ENCODE data around the gene CPLX3.
"Not testable (repeated sequence)": the region's sequence is repeated elsewhere in the genome, so short reads cannot be mapped to it uniquely, and the experiment has no call there.

Gene CPLX3, protein sequence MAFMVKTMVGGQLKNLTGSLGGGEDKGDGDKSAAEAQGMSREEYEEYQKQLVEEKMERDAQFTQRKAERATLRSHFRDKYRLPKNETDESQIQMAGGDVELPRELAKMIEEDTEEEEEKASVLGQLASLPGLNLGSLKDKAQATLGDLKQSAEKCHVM

DNA sequence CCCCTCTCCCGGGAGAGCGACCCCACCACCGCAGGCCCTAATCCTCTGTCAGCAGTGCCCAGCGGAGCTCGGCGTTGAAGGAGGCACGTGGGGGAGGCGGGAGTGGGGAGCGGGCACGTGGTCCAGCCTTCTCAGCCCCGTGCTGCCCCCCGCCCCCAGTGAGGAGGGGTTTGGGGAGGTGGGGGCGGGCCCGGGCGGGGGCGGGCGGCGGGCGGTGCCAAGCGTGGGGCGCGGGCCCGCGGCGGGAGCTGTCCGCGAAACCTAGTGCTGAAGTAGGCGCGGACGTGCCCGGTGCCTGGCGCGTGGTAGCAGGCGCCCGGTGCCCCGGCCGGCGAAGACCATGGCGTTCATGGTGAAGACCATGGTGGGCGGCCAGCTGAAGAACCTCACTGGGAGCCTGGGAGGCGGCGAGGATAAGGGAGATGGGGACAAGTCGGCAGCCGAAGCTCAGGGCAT, at the start of gene CPLX3:
Gene CPLX3, plus strand, starts transcription at position 264 of the 456 bp plus-strand sequence. Its CDS starts 77 bp downstream, at position 341.
- peak; percentile 40 for DNase-seq

- no peak for DNase-seq
Measured at GRCh38 chr15:74776821-74777768, 49.3 kb upstream of the CPLX3 start.

GRCh38 chr15:74777769-74778598, 48.4 kb upstream of the CPLX3 start:
- no peak for DNase-seq

DNA sequence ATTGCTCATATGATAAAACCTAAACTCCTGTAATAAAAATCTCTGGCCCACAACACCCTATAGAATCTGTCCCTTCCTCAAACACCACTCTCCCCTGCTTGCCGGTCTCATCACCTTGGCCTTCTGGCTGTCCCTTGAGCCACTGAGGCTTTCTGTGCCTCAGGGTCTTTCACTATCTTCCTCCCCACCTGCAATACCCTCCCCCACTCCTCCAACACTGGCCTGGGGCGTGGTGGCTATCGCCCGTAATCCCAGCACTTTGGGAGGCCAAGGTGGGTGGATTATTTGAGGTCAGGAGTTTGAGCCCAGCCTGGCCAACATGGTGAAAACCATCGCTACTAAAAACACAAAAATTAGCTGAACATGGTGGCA, 47.8 kb upstream of the CPLX3 start:
- DNase-seq = no peak

DNA sequence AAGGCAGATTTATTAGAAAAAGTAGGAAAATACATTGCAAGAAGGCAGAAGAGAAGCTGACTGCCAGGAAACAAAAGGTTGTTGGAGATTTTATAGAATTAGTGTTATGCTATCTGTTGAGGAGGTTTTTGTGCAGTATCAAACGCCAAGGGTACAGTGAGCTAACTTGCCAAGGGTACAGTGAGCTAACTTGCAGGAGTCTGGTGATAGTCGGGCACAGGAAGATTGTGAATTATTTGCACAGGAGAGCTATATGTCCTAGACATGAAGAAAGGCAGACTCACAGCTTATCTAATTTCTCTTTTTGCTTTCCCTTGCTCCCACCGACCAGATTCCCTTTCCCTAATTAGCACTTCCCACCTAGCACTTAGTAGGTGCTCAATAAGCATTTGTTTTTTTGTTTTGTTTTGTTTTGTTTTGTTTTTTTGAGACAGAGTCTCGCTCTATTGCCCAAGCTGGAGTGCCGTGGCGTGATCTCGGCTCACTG, 47.2 kb upstream of the CPLX3 start:
- no peak for DNase-seq

GRCh38 chr15:74780523-74781430, 45.6 kb upstream of the CPLX3 start:
- no peak for DNase-seq

DNA sequence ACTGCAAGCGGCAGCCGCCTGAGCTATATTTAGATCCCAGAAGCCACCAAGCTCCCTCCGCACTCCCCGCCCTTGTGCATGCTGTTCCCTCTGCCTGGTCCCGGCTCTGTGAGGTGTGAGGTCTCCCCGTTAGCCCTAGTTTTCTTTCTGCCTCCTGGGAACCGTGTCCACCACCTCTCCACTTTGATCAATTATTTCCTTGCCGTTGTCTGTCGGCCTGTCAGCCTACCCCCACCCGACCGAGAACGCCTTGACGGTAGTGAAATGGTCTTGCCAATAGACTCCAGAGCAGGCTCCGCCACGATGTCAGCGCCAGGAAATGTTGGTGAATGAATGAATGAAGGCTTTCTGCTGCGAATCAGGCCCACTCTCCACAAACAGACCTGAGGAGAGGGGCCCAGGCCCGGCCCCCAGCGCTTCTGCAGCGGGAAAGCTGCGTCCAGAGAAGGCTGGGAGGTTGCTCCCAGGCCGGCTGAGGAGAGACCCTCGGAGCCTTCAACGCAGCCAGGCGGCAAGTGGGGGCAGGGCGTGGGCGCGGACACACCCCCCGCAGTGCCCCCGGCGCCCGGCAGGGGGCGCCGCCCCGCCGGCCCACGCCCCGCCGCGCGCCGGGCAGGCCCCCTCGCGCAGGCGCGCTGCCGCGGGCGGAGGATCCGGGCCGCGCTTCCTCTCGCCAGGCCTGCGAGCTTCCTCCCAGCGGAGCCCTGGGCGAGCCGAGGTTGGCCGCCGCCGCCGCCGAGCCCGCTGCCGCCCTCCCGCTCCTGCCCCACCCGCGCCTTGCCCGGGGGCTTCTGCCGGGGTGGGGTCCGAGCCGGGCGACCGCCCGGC, 44.8 kb upstream of the CPLX3 start, which contains the start of gene CSK:
Gene CSK, plus strand, starts transcription at position 650 of the 828 bp plus-strand sequence. CDS start 16,218 bp downstream, outside the sequence.
- DNase-seq = peak; percentile 80

GRCh38 chr15:74782259-74783071, 44.0 kb upstream of the CPLX3 start:
- DNase-seq = peak; percentile 52

GRCh38 chr15:74783072-74783807, 43.2 kb upstream of the CPLX3 start:
- peak; percentile 31 for DNase-seq

GRCh38 chr15:74783808-74784175, 42.6 kb upstream of the CPLX3 start:
- DNase-seq = no peak

- no peak for DNase-seq
Measured at GRCh38 chr15:74784426-74785193, 41.8 kb upstream of the CPLX3 start.

- DNase-seq = no peak
Measured at GRCh38 chr15:74785194-74786032, 41.0 kb upstream of the CPLX3 start.

DNA sequence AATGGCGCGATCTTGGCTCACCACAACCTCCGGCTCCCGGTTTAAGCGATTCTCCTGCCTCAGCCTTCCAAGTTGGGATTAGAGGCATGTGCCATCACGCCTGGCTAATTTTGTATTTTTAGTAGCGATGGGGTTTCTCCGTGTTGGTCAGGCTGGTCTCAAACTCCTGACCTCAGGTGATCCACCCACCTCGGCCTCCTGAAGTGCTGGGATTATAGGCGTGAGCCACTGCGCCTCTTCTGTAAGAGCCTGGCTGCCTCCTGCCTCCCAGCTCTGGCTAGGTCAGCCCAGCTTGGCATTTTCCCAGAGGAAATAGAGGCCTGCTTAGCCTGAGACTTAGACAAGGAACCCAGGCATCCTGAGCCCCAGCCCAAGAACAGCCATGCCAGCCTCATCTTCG, 40.3 kb upstream of the CPLX3 start:
- not testable (repeated sequence) for DNase-seq

DNA sequence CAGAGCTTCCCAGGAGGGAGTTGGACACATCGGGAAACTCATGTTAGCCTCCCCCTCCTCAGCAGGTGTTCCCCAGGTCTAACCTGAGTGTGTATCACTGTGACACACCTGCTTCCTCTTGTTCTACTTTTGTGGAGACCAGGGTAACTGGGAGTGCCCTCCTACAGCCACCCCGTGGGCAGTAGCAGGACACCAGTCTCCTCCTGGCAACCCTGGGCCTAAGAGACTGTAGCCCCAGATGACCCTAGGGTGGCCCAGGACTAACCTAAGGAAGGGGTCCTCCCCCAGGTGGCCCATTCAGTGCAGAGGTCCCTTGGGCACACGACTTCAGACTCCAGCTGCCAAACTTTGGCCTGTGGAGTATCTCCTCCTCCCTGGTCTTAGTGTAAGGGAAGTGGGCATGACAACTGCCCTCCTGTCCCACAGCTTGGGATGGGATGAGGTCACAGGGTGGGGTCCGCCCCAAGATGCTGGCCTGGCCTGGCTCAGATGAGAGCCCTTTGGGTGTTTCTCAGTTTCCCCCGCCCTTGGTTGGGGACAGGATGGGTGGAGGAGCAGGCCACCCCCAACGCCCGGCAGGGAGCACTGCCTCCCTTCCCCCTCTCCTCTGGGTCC, 39.8 kb upstream of the CPLX3 start:
- DNase-seq = no peak

- DNase-seq = peak; percentile 61
Measured at GRCh38 chr15:74787251-74788041, 39.0 kb upstream of the CPLX3 start.

DNA sequence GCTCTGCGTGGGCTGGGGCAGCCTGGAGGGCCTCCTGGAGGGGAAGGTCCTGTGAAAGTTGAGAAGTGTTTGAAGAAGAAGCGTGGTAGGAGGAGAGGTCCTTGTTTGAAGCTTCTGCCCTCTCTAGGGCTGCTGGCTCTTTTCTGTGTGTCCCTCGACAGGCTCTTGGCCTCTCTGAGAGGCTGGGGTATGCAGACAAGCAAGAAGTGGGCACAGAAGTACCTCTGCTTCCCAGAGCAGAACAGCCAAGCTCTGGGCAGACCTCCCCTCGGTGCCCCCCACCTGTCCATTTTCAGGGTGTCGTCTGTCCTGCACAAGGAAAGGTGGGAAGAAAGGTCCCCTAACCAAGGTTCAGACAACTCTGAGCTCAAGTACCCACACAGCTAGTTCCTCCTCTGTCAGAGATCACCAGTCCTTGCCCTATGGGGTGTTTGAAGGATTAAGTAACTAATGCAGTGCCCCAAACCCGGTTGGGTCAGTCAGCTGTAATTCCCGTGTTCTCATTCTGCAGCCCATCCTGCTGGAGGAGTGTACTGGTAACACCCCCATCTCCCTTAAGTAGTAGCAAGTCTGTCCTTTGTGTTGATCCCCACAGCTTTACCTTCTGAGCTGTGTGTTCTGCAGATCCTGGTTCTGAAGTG, 38.3 kb upstream of the CPLX3 start:
- no peak for DNase-seq

Data from DMS53 (cell line).